ENCODE results near the gene WDR81.
"Not testable (repeated sequence)": the region's sequence is repeated elsewhere in the genome, so short reads cannot be mapped to it uniquely, and the experiment has no call there.

The WDR81 gene

DNA sequence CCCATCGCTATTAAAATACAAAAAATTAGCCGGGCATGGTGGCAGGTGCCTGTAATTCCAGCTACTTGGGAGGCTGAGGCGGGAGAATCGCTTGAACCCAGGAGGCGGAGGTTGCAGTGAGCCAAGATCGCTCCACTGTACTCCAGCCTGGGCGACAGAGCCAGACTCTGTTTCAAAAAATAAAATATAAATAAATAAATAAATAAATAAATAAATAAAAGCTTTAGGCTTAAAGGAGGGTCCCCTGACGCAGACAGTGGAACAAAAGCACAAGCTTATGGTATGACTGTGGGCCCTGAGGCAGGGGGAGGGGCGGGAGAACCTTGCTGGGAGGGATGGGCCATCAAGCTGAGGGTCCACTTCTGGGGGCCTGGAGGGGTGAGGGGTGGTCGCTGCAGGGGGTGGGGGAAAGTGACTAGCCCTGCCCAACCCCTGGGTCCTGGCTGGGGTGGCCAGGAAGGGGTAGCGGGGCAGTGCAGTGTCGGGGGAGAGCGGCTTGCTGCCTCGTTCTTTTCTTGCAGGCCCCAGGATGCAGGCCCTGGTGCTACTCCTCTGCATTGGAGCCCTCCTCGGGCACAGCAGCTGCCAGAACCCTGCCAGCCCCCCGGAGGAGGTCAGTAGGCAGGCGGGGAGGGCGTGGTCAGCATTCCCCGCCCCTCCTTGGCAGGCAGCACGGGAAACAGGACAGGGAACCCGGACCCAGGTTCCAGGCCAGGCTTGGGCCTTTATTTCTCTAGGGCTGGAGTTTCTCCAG, 42.1 kb downstream of the WDR81 start:
- H3K4me3 ChIP-seq (replicated peaks in 1 of 2; ENCODE audit: low read depth in 2 of 2, low read length in 2 of 2) = no peak overlapping the region
- TF ChIP-seq CTCF (IDR thresholded peaks at IDR 0.05; ENCODE audit: low read depth, low read length) = no peak
- DNase-seq (ENCODE audit: low read depth in 2 of 2) = peak in 1 of 2 donors; percentile 30

- no peak overlapping the region for H3K4me3 ChIP-seq (replicated peaks in 1 of 2; ENCODE audit: low read depth in 2 of 2, low read length in 2 of 2)
- DNase-seq (ENCODE audit: low read depth in 2 of 2) = no peak
- no peak for TF ChIP-seq CTCF (IDR thresholded peaks at IDR 0.05; ENCODE audit: low read depth, low read length)
These were observed 42.9 kb downstream of the WDR81 start for GRCh38 chr17:1767358-1767757.

DNA sequence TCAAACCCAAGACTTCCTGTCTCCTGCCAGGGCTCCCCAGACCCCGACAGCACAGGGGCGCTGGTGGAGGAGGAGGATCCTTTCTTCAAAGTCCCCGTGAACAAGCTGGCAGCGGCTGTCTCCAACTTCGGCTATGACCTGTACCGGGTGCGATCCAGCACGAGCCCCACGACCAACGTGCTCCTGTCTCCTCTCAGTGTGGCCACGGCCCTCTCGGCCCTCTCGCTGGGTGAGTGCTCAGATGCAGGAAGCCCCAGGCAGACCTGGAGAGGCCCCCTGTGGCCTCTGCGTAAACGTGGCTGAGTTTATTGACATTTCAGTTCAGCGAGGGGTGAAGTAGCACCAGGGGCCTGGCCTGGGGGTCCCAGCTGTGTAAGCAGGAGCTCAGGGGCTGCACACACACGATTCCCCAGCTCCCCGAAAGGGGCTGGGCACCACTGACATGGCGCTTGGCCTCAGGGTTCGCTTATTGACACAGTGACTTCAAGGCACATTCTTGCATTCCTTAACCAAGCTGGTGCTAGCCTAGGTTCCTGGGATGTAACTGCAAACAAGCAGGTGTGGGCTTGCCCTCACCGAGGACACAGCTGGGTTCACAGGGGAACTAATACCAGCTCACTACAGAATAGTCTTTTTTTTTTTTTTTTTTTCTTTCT, 45.4 kb downstream of the WDR81 start:
- no peak for TF ChIP-seq CTCF (IDR thresholded peaks at IDR 0.05; ENCODE audit: low read depth, low read length)
- DNase-seq (ENCODE audit: low read depth in 2 of 2) = no peak
- no peak overlapping the region for H3K4me3 ChIP-seq (replicated peaks in 1 of 2; ENCODE audit: low read depth in 2 of 2, low read length in 2 of 2)

GRCh38 chr17:1773000-1773695, 48.6 kb downstream of the WDR81 start:
- DNase-seq (ENCODE audit: low read depth in 2 of 2) = peak; percentile 50 to 76
- H3K4me3 ChIP-seq (replicated peaks in 1 of 2; ENCODE audit: low read depth in 2 of 2, low read length in 2 of 2) = not testable (repeated sequence)

GRCh38 chr17:1773696-1774181, 49.2 kb downstream of the WDR81 start:
- peak; percentile 14 to 89 for DNase-seq (ENCODE audit: low read depth in 2 of 2)
- no peak for TF ChIP-seq CTCF (IDR thresholded peaks at IDR 0.05; ENCODE audit: low read depth, low read length)
- no peak overlapping the region for H3K4me3 ChIP-seq (replicated peaks in 1 of 2; ENCODE audit: low read depth in 2 of 2, low read length in 2 of 2)

DNA sequence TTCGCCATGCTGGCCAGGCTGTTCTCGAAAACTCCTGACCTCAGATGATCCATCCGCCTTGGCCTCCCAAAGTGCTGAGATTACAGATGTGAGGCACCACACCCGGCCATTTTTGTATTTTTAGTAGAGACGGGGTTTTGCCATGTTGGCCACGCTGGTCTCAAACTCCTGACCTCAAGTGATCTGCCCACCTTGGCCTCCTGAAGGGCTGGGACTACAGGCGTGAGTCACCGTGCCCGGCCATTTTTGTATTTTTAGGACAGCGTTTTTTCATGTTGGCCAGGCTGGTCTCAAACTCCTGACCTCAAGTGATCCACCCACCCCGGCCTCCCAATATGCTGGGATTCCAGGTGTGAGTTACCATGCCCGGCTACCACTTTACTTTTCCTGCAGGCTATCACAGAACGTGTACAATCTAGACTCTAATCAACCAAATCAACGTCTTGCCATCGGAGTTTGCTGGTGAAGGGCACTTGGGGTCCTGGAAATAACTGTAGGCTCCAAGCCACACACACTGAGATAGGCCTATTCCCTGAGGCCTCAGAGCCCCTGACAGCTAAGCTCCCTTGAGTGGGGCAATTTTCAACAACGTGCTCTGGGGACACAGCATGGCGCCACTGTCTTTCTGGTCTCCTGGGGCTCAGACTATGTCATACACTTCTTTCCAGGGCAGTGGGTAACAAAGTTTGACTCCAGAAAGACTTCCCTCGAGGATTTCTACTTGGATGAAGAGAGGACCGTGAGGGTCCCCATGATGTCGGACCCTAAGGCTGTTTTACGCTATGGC, 50.1 kb downstream of the WDR81 start:
- no peak overlapping the region for H3K4me3 ChIP-seq (replicated peaks in 1 of 2; ENCODE audit: low read depth in 2 of 2, low read length in 2 of 2)
- no peak for DNase-seq (ENCODE audit: low read depth in 2 of 2)
- TF ChIP-seq CTCF (IDR thresholded peaks at IDR 0.05; ENCODE audit: low read depth, low read length) = no peak

Measured in cardiac fibroblast (primary cell).